K562 (cell line): Measurements from ENCODE around the gene UBXN11.
A peak's percentile ranks its signal among the peaks of the same experiment; 100 is the strongest.

Source experiments
- KLF16 ChIP-seq: IDR thresholded peaks from 2 replicates; pipeline ENCODE4 v1.6.1; 2016; ENCODE audit warnings: antibody characterized with exemption
- LARP7 ChIP-seq: fragments of 450-650 bp; IDR thresholded peaks from 2 replicates; pipeline ENCODE4 v1.6.1; 2016
- NFXL1 ChIP-seq: fragments of 450-650 bp; formaldehyde crosslinking; IDR thresholded peaks from 2 replicates; pipeline ENCODE4 v1.4.0; 2021; ENCODE audit warnings: mild to moderate bottlenecking
- TF ChIP-seq, protein P1 (sequence below): fragments of 250-450 bp; sonication (Bioruptor Pico); IDR thresholded peaks from 2 replicates; pipeline ENCODE4 v1.8.0; 2022; ENCODE audit warnings: moderate library complexity, mild to moderate bottlenecking, inconsistent platforms
- TF ChIP-seq, protein P2 (sequence below), 3 experiments: IDR thresholded peaks in 2 of 3; conservative IDR thresholded peaks in 1 of 3; 2 replicates each; pipeline ENCODE4 v1.5.1; 2011 to 2012; ENCODE audit warnings: low read length in 3 of 3, mild to moderate bottlenecking in 3 of 3, control low read depth in 2 of 3, improper control_type of control experiment in 1 of 3, inconsistent platforms in 1 of 3, low read depth in 1 of 3, mixed read lengths in 1 of 3, moderate library complexity in 1 of 3; ENCODE audit not compliant: insufficient read depth in 2 of 3
- TF ChIP-seq, protein P3 (sequence below): sonication (generic); formaldehyde crosslinking; IDR thresholded peaks from 2 replicates; pipeline ENCODE4 v1.9.0; 2022; ENCODE audit warnings: mild to moderate bottlenecking, missing genetic modification reagents

DNA sequence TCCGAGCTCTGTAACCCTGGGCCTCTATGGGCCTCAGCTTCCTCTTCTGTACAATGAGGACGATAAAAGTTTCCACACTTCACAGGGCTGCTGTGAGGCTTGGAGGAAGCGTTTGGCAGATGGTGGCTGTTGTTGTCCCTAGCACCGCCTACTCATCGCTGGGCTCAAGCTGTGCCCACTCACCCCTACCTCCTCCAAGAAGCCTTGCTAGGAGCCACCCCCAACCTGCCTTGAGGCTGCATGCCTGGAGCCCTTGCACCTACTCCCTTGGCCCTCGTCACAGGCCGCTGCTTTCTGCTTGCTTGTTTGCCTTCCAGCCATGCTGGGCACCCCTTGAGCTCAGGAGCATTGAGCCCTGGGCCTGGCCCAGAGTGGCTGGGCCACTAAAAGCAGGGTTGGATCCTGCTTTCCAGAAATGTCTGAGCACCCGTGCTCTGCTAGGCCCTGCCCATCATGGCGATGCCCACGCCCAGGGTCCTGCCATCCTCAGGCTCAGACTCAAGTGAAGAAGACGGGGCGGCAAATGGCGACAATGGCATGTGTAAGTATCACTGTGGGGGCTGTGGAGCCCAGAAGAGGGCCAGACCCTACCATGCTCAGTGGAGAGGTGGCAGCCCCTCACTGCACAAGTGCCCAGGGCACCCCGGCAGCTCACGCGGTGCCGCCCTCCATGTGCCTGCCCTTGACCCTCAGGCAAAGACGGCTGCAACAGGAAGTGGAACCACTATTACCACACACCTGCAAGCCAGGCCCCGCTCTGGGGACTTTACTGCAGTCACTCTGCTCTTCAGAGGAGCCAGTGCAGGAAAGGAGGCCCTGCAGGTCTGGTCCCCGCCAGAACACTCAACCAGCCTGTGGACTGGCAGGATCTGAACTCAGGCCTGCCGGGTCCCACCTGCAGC is 17.0 kb downstream of the UBXN11 start:
- TF ChIP-seq, protein P1, sequence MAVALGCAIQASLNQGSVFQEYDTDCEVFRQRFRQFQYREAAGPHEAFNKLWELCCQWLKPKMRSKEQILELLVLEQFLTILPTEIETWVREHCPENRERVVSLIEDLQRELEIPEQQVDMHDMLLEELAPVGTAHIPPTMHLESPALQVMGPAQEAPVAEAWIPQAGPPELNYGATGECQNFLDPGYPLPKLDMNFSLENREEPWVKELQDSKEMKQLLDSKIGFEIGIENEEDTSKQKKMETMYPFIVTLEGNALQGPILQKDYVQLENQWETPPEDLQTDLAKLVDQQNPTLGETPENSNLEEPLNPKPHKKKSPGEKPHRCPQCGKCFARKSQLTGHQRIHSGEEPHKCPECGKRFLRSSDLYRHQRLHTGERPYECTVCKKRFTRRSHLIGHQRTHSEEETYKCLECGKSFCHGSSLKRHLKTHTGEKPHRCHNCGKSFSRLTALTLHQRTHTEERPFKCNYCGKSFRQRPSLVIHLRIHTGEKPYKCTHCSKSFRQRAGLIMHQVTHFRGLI (CRISPR knock-in tag), result no peak
- TF ChIP-seq, protein P2, sequence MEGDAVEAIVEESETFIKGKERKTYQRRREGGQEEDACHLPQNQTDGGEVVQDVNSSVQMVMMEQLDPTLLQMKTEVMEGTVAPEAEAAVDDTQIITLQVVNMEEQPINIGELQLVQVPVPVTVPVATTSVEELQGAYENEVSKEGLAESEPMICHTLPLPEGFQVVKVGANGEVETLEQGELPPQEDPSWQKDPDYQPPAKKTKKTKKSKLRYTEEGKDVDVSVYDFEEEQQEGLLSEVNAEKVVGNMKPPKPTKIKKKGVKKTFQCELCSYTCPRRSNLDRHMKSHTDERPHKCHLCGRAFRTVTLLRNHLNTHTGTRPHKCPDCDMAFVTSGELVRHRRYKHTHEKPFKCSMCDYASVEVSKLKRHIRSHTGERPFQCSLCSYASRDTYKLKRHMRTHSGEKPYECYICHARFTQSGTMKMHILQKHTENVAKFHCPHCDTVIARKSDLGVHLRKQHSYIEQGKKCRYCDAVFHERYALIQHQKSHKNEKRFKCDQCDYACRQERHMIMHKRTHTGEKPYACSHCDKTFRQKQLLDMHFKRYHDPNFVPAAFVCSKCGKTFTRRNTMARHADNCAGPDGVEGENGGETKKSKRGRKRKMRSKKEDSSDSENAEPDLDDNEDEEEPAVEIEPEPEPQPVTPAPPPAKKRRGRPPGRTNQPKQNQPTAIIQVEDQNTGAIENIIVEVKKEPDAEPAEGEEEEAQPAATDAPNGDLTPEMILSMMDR (IDR thresholded peaks at IDR 0.05 in 2 of 3, conservative IDR thresholded peaks at IDR 0.05 in 1 of 3; ENCODE audit: insufficient read depth in 2 of 3, low read depth in 1 of 3, low read length in 3 of 3), result no peak
- TF ChIP-seq KLF16 (no peak), NFXL1 (CRISPR knock-in tag) (no peak), LARP7 (no peak)
- TF ChIP-seq, protein P3, sequence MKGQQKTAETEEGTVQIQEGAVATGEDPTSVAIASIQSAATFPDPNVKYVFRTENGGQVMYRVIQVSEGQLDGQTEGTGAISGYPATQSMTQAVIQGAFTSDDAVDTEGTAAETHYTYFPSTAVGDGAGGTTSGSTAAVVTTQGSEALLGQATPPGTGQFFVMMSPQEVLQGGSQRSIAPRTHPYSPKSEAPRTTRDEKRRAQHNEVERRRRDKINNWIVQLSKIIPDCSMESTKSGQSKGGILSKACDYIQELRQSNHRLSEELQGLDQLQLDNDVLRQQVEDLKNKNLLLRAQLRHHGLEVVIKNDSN (CRISPR knock-in tag), result 0 out of 2 replicates have a peak, but pooled peaks have one; percentile 23
